HepG2 (cell line): Measurements from ENCODE around the gene DSPP. TPM values are rescaled to one million over a fixed set of nuclear protein-coding genes. Genes with fewer than 3 reads are reported as not detected.
"Not testable (repeated sequence)": the region's sequence is repeated elsewhere in the genome, so short reads cannot be mapped to it uniquely, and the experiment has no call there.

Source experiments
- ATAC-seq: fragments of 200-7000 bp; cut with Tn5 transposase; 3 replicates; pipeline ENCODE4 v1.9.1; 2020; ENCODE audit warnings: mild to moderate bottlenecking, moderate library complexity
- BruUV-seq: library from RNA; stranded (reverse); fragments of 400-500 nt; replicated peaks from 2 replicates; lab custom pipeline; 2021; lab: Mats Ljungman, UMichigan
- CTCF ChIA-PET: fragments of 300-600 bp; formaldehyde crosslinking; extraction: SDS; loops from one replicate; lab custom pipeline; 2021; ENCODE audit warnings: low total read pairs, inconsistent platforms, low intra/inter-chr PET ratio; lab: Yijun Ruan, JAX
- POLR2A ChIA-PET: fragments of 350-600 bp; sonication (Branson Sonifier 250); formaldehyde crosslinking; loops from one replicate; lab custom pipeline; 2020; ENCODE audit warnings: antibody characterized with exemption, inconsistent platforms; lab: Yijun Ruan, JAX
- DNase-seq: peaks from one replicate; pipeline ENCODE4 v3.0.0-alpha.2; 2015; ENCODE audit warnings: low spot score
- FAIRE-seq: peaks from 3 replicates; lab custom pipeline; 2011; peaks lifted over from hg19 to GRCh38; lab: Jason Lieb, UNC
- H2AFZ ChIP-seq: one replicate; pipeline ENCODE4 v1.6.1; 2011; ENCODE audit warnings: low read length, inconsistent platforms
- H3K27ac ChIP-seq: fragments of 300-600 bp; 3 replicates; pipeline ENCODE4 v1.8.0; 2011; ENCODE audit warnings: mixed run types, mild to moderate bottlenecking, mixed read lengths, low read length, inconsistent platforms; ENCODE audit not compliant: insufficient read depth; ENCODE audit errors: extremely low read length
- H3K27me3 ChIP-seq, 2 experiments: fragments of 200-600 bp in 1 of 2; 2 replicates in 1 of 2; 3 replicates in 1 of 2; pipeline versions ENCODE4 v1.6.0 to v1.8.0; 2011; ENCODE audit warnings: low read length in 2 of 2, mild to moderate bottlenecking in 2 of 2, moderate library complexity in 2 of 2, inconsistent platforms in 1 of 2; ENCODE audit not compliant: insufficient read depth in 2 of 2, control insufficient read depth in 1 of 2
- H3K36me3 ChIP-seq, 2 experiments: fragments of 200-600 bp in 1 of 2; replicated peaks in 1 of 2; 2 replicates in 1 of 2; 3 replicates in 1 of 2; pipeline versions ENCODE4 v1.5.1 to v1.8.0; 2011; ENCODE audit warnings: low read length in 2 of 2, inconsistent platforms in 1 of 2; ENCODE audit not compliant: insufficient read depth in 2 of 2, control insufficient read depth in 1 of 2
- H3K4me1 ChIP-seq: 2 replicates; pipeline ENCODE4 v1.5.1; 2012; ENCODE audit warnings: low read length, inconsistent platforms; ENCODE audit not compliant: insufficient read depth
- H3K4me2 ChIP-seq: 2 replicates; pipeline ENCODE4 v1.6.0; 2011; ENCODE audit warnings: low read depth, low read length, inconsistent platforms
- H3K4me3 ChIP-seq, 3 experiments: fragments of 200-600 bp in 1 of 3; sonication (generic), shearing (Covaris generic) in 1 of 3; replicated peaks in 1 of 3; 2 replicates each; pipeline ENCODE4 v1.5.1; 2011 to 2016; ENCODE audit warnings: low read length in 3 of 3, inconsistent platforms in 2 of 3, low read depth in 2 of 3, mild to moderate bottlenecking in 2 of 3, control low read depth in 1 of 3, mixed read lengths in 1 of 3; ENCODE audit not compliant: insufficient read depth in 1 of 3
- H3K79me2 ChIP-seq: one replicate; pipeline ENCODE4 v1.6.1; 2011; ENCODE audit warnings: low read length, inconsistent platforms; ENCODE audit not compliant: insufficient read depth
- H3K9ac ChIP-seq: 2 replicates; pipeline ENCODE4 v1.6.0; 2011; ENCODE audit warnings: mild to moderate bottlenecking, low read depth, low read length, inconsistent platforms; ENCODE audit not compliant: insufficient read depth
- H3K9me3 ChIP-seq: 2 replicates; pipeline ENCODE4 v1.5.1; 2012; ENCODE audit warnings: mild to moderate bottlenecking, low read length
- H4K20me1 ChIP-seq: 2 replicates; pipeline ENCODE4 v1.6.0; 2011; ENCODE audit warnings: inconsistent platforms, mild to moderate bottlenecking, low read length, moderate library complexity; ENCODE audit not compliant: insufficient read depth
- ARNT ChIP-seq: fragments of 450-650 bp; IDR thresholded peaks from 2 replicates; pipeline ENCODE4 v1.6.1; 2017
- FOXA3 ChIP-seq: IDR thresholded peaks from 2 replicates; pipeline ENCODE4 v1.6.1; 2016; ENCODE audit warnings: missing genetic modification reagents, missing compliant biosample characterization
- IRF1 ChIP-seq: sonication (generic); formaldehyde crosslinking; IDR thresholded peaks from 2 replicates; pipeline ENCODE4 v1.4.0; 2020; ENCODE audit warnings: low read depth, mild to moderate bottlenecking, missing genetic modification reagents
- MTF2 ChIP-seq: sonication (generic); formaldehyde crosslinking; IDR thresholded peaks from 2 replicates; pipeline ENCODE4 v1.5.0; 2020; ENCODE audit warnings: missing genetic modification reagents, borderline replicate concordance
- NFYB ChIP-seq: sonication (generic); formaldehyde crosslinking; IDR thresholded peaks from 2 replicates; pipeline ENCODE4 v1.4.0; 2020; ENCODE audit warnings: missing genetic modification reagents
- SP4 ChIP-seq: sonication (generic); formaldehyde crosslinking; IDR thresholded peaks from 2 replicates; pipeline ENCODE4 v1.8.1; 2023; ENCODE audit warnings: mild to moderate bottlenecking, missing genetic modification reagents
- ZBTB46 ChIP-seq: sonication (generic); formaldehyde crosslinking; IDR thresholded peaks from 2 replicates; pipeline ENCODE4 v1.4.0; 2020; ENCODE audit warnings: mild to moderate bottlenecking, missing genetic modification reagents, borderline replicate concordance
- ZHX2 ChIP-seq, 2 experiments: sonication (generic) in 1 of 2; formaldehyde crosslinking in 1 of 2; IDR thresholded peaks; 2 replicates each; pipeline versions ENCODE4 v1.6.1 to v1.9.0; 2014 to 2022; ENCODE audit warnings: antibody characterized with exemption in 1 of 2, borderline replicate concordance in 1 of 2, inconsistent platforms in 1 of 2, low read depth in 1 of 2, missing genetic modification reagents in 1 of 2
- ZNF12 ChIP-seq: sonication (generic); formaldehyde crosslinking; IDR thresholded peaks from 2 replicates; pipeline ENCODE4 v1.5.0; 2020; ENCODE audit warnings: missing genetic modification reagents
- in situ Hi-C: cut with HindIII; loops from 2 replicates; pipeline ENCODE4 v1.10.0; 2017; ENCODE audit warnings: low pct_unique_long_range_greater_than_20kb; ENCODE audit not compliant: extremely low pct_ligation_motif_present
- intact Hi-C: fragments of 100-400 bp; cut with micrococcal nuclease; formaldehyde crosslinking; loops from one replicate; pipeline ENCODE4 v1.10.0; 2022; ENCODE audit not compliant: unreplicated experiment
- polyA plus RNA-seq, 8 experiments: library from polyadenylated mRNA; depleted of rRNA in 3 of 8; stranded (reverse) in 7 of 8; unstranded in 1 of 8; fragments of >200 nt; fragmentation: Illumina TruSeq in 4 of 8; extraction: Trizol in 4 of 8; gene quantifications; 2 replicates each; pipeline versions ENCODE4 v1.2.1 to v1.2.3, GENCODE V29; 2011 to 2016; ENCODE audit warnings: low read depth in 4 of 8, missing spikeins in 1 of 8, mixed read lengths in 1 of 8; ENCODE audit not compliant: insufficient read depth in 1 of 8
- total RNA-seq, 5 experiments: library from RNA; depleted of rRNA; stranded (reverse); fragments of >200 nt; fragmentation: Illumina TruSeq; extraction: Trizol; gene quantifications; 2 replicates each; pipeline ENCODE4 v1.2.3, GENCODE V29; 2016; ENCODE audit warnings: low read depth in 1 of 5
- TF ChIP-seq, protein P1 (sequence below): sonication (generic); formaldehyde crosslinking; IDR thresholded peaks from 2 replicates; pipeline ENCODE4 v1.4.0; 2020; ENCODE audit warnings: missing genetic modification reagents
- TF ChIP-seq, protein P2 (sequence below): IDR thresholded peaks from 2 replicates; pipeline ENCODE4 v1.6.1; 2016; ENCODE audit warnings: low read depth, control low read depth

DSPP gene
- total and polyA plus RNA-seq, 2 of the 13 experiments (the other 11 are each of a cell fraction or from before 2014, with no cell fraction given), result not detected

DNA sequence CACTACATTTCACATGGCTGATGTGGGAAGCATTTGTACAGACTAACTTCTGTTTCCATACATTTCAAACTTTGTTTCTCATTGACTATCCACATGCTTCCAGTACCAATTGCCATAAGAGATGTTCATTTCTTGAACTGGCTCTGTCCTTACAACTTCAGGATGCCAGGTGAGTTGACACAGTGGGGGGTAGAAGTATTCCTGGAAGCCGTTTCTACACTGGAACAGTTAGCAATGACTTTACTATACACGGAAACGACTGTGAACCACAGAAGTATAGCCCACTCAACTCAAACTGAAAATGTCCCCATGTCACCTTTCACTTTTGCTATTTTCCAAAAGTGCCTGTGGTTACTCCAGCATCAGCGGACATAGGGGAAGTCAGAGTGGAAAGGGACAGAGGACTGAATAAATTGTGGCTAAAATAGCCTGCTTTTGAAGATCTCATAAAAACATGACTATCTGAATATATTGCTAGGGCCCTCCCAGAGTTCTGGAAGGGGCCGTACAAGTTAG, 38.0 kb upstream of the DSPP start (continued):
- TF ChIP-seq ZHX2 (IDR thresholded peaks at IDR 0.05; ENCODE audit: low read depth), result no peak
- TF ChIP-seq ZHX2 (CRISPR knock-in tag; IDR thresholded peaks at IDR 0.05; ENCODE audit: borderline replicate concordance), result no peak
- no peak for TF ChIP-seq ARNT
- TF ChIP-seq NFYB (CRISPR knock-in tag), result no peak
- TF ChIP-seq, protein P1, sequence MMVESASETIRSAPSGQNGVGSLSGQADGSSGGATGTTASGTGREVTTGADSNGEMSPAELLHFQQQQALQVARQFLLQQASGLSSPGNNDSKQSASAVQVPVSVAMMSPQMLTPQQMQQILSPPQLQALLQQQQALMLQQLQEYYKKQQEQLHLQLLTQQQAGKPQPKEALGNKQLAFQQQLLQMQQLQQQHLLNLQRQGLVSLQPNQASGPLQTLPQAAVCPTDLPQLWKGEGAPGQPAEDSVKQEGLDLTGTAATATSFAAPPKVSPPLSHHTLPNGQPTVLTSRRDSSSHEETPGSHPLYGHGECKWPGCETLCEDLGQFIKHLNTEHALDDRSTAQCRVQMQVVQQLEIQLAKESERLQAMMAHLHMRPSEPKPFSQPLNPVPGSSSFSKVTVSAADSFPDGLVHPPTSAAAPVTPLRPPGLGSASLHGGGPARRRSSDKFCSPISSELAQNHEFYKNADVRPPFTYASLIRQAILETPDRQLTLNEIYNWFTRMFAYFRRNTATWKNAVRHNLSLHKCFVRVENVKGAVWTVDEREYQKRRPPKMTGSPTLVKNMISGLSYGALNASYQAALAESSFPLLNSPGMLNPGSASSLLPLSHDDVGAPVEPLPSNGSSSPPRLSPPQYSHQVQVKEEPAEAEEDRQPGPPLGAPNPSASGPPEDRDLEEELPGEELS, result no peak
- TF ChIP-seq, protein P2, sequence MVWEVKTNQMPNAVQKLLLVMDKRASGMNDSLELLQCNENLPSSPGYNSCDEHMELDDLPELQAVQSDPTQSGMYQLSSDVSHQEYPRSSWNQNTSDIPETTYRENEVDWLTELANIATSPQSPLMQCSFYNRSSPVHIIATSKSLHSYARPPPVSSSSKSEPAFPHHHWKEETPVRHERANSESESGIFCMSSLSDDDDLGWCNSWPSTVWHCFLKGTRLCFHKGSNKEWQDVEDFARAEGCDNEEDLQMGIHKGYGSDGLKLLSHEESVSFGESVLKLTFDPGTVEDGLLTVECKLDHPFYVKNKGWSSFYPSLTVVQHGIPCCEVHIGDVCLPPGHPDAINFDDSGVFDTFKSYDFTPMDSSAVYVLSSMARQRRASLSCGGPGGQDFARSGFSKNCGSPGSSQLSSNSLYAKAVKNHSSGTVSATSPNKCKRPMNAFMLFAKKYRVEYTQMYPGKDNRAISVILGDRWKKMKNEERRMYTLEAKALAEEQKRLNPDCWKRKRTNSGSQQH (CRISPR knock-in tag), result no peak
- no peak for TF ChIP-seq ZNF12 (CRISPR knock-in tag)
- TF ChIP-seq FOXA3 (CRISPR knock-in tag), result no peak
- no peak for TF ChIP-seq MTF2 (CRISPR knock-in tag)
- TF ChIP-seq IRF1 (CRISPR knock-in tag), result no peak
- TF ChIP-seq SP4 (CRISPR knock-in tag), result no peak
- no peak for TF ChIP-seq ZBTB46 (CRISPR knock-in tag)
- TF ChIP-seq, all 625 proteins: peak for 0

DNA sequence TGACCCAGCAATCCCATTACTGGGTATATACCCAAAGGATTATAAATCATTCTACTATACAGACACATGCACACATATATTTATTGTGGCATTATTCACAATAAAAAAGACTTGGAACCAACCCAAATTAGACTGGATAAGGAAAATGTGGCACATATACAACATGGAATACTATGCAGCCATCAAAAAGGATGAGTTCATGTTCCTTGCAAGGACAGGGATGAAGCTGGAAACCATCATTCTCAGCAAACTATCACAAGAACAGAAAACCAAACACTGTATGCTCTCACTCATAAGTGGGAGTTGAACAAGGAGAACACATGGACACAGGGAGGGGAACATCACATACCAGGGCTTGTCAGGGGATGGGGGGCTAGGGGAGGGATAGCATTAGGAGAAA, 34.0 kb upstream of the DSPP start:
- BruUV-seq, H3K27ac ChIP-seq, H3K9me3 ChIP-seq, FAIRE-seq, intact Hi-C loops, CTCF ChIA-PET, in situ Hi-C loops, H3K9ac ChIP-seq, H3K4me2 ChIP-seq, H3K4me1 ChIP-seq, H3K4me3 ChIP-seq, POLR2A ChIA-PET, H4K20me1 ChIP-seq, H3K79me2 ChIP-seq, H2AFZ ChIP-seq, H3K36me3 ChIP-seq, DNase-seq, ATAC-seq, H3K27me3 ChIP-seq: not testable (repeated sequence)
